ENCODE data around the gene TIMP2.

The TIMP2 gene

GRCh38 chr17:78969865-78970264, 44.7 kb upstream of the TIMP2 start:
- no peaks in the 10 kb centered on the region for H3K27me3 ChIP-seq (ENCODE audit: control insufficient read depth, low read length)
- H3K27ac ChIP-seq (ENCODE audit: low read depth, low read length), result no peak overlapping the region
- no peak overlapping the region for H3K4me3 ChIP-seq (ENCODE audit: low read length)
- H3K9me2 ChIP-seq (replicated peaks; ENCODE audit: control insufficient read depth, low read length), result no peaks in the 10 kb centered on the region
- H3K9me3 ChIP-seq (ENCODE audit: control insufficient read depth, insufficient read depth, low read length), result no peaks in the 10 kb centered on the region
- no peaks in the 10 kb centered on the region for H3K79me2 ChIP-seq (ENCODE audit: control insufficient read depth, low read length)
- 0 out of 2 replicates have a peak, but pooled peaks cover 6% of the 10 kb centered on the region for H4K20me1 ChIP-seq (ENCODE audit: control insufficient read depth, insufficient read depth, low read depth, low read length)
- no peaks in the 10 kb centered on the region for H3K36me3 ChIP-seq (ENCODE audit: control insufficient read depth, low read length)
- H3F3A ChIP-seq (ENCODE audit: control insufficient read depth, insufficient read depth), result no peaks in the 10 kb centered on the region
- TF ChIP-seq, protein P1, sequence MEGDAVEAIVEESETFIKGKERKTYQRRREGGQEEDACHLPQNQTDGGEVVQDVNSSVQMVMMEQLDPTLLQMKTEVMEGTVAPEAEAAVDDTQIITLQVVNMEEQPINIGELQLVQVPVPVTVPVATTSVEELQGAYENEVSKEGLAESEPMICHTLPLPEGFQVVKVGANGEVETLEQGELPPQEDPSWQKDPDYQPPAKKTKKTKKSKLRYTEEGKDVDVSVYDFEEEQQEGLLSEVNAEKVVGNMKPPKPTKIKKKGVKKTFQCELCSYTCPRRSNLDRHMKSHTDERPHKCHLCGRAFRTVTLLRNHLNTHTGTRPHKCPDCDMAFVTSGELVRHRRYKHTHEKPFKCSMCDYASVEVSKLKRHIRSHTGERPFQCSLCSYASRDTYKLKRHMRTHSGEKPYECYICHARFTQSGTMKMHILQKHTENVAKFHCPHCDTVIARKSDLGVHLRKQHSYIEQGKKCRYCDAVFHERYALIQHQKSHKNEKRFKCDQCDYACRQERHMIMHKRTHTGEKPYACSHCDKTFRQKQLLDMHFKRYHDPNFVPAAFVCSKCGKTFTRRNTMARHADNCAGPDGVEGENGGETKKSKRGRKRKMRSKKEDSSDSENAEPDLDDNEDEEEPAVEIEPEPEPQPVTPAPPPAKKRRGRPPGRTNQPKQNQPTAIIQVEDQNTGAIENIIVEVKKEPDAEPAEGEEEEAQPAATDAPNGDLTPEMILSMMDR (IDR thresholded peaks at IDR 0.05; ENCODE audit: low read depth, low read length, poor library complexity, severe bottlenecking), result no peak
- TF ChIP-seq EZH2phosphoT487 (IDR thresholded peaks at IDR 0.05; ENCODE audit: borderline replicate concordance, low read length), result no peak
- no peak overlapping the region for H3K4me2 ChIP-seq (ENCODE audit: low read length)
- H3K4me1 ChIP-seq (ENCODE audit: control insufficient read depth, low read length), result peaks cover 21% of the 10 kb centered on the region

GRCh38 chr17:78967782-78968362, 42.7 kb upstream of the TIMP2 start:
- no peak overlapping the region for H3K27ac ChIP-seq (ENCODE audit: low read depth, low read length)
- no peaks in the 10 kb centered on the region for H3F3A ChIP-seq (ENCODE audit: control insufficient read depth, insufficient read depth)
- no peaks in the 10 kb centered on the region for H3K79me2 ChIP-seq (ENCODE audit: control insufficient read depth, low read length)
- H3K27me3 ChIP-seq (ENCODE audit: control insufficient read depth, low read length), result no peaks in the 10 kb centered on the region
- 0 out of 2 replicates have a peak, but pooled peaks cover 4% of the 10 kb centered on the region for H4K20me1 ChIP-seq (ENCODE audit: control insufficient read depth, insufficient read depth, low read depth, low read length)
- TF ChIP-seq, protein P1 (IDR thresholded peaks at IDR 0.05; ENCODE audit: low read depth, low read length, poor library complexity, severe bottlenecking), result no peak
- TF ChIP-seq EZH2phosphoT487 (IDR thresholded peaks at IDR 0.05; ENCODE audit: borderline replicate concordance, low read length), result no peak
- H3K9me2 ChIP-seq (replicated peaks; ENCODE audit: control insufficient read depth, low read length), result no peaks in the 10 kb centered on the region
- H3K9me3 ChIP-seq (ENCODE audit: control insufficient read depth, insufficient read depth, low read length), result no peaks in the 10 kb centered on the region
- no peak overlapping the region for H3K4me3 ChIP-seq (ENCODE audit: low read length)
- peaks cover 25% of the 10 kb centered on the region for H3K4me1 ChIP-seq (ENCODE audit: control insufficient read depth, low read length)
- H3K36me3 ChIP-seq (ENCODE audit: control insufficient read depth, low read length), result no peaks in the 10 kb centered on the region
- no peak overlapping the region for H3K4me2 ChIP-seq (ENCODE audit: low read length)

- H3K9me2 ChIP-seq (replicated peaks; ENCODE audit: control insufficient read depth, low read length), result no peaks in the 10 kb centered on the region
- no peak overlapping the region for H3K27ac ChIP-seq (ENCODE audit: low read depth, low read length)
- TF ChIP-seq EZH2phosphoT487 (IDR thresholded peaks at IDR 0.05; ENCODE audit: borderline replicate concordance, low read length), result no peak
- TF ChIP-seq, protein P1 (IDR thresholded peaks at IDR 0.05; ENCODE audit: low read depth, low read length, poor library complexity, severe bottlenecking), result no peak
- H4K20me1 ChIP-seq (ENCODE audit: control insufficient read depth, insufficient read depth, low read depth, low read length), result 0 out of 2 replicates have a peak, but pooled peaks cover 4% of the 10 kb centered on the region
- H3K4me3 ChIP-seq (ENCODE audit: low read length), result no peak overlapping the region
- H3K79me2 ChIP-seq (ENCODE audit: control insufficient read depth, low read length), result no peaks in the 10 kb centered on the region
- H3K4me2 ChIP-seq (ENCODE audit: low read length), result no peak overlapping the region
- H3F3A ChIP-seq (ENCODE audit: control insufficient read depth, insufficient read depth), result no peaks in the 10 kb centered on the region
- no peaks in the 10 kb centered on the region for H3K36me3 ChIP-seq (ENCODE audit: control insufficient read depth, low read length)
- H3K9me3 ChIP-seq (ENCODE audit: control insufficient read depth, insufficient read depth, low read length), result no peaks in the 10 kb centered on the region
- H3K4me1 ChIP-seq (ENCODE audit: control insufficient read depth, low read length), result peaks cover 29% of the 10 kb centered on the region
- H3K27me3 ChIP-seq (ENCODE audit: control insufficient read depth, low read length), result no peaks in the 10 kb centered on the region
Measured at GRCh38 chr17:78966910-78967600, 41.9 kb upstream of the TIMP2 start.

Measured in DOHH2 (cell line).